ENCODE measurements around the gene AKAP8.

GRCh38 chr19:15313649-15314279, 65.8 kb downstream of the AKAP8 start:
- TF ChIP-seq EZH2 (IDR thresholded peaks at IDR 0.05; ENCODE audit: insufficient read depth, poor library complexity, severe bottlenecking), result no peak
- TF ChIP-seq EZH2phosphoT487 (IDR thresholded peaks at IDR 0.05; ENCODE audit: insufficient read depth, low read depth), result no peak
